ENCODE measurements around the gene WFS1.

GRCh38 chr4:6320663-6321062, 51.0 kb downstream of the WFS1 start:
- no peak for TF ChIP-seq CTCF (IDR thresholded peaks at IDR 0.05)
- no peak for TF ChIP-seq POLR2A (IDR thresholded peaks at IDR 0.05)
